WERI-Rb-1 (cell line): Measurements from ENCODE around the gene TAPT1.
"Not testable (repeated sequence)": the region's sequence is repeated elsewhere in the genome, so short reads cannot be mapped to it uniquely, and the experiment has no call there.

Source experiments
- DNase-seq: peaks from one replicate; pipeline ENCODE4 v3.0.0-alpha.2; 2020
- H3K27ac ChIP-seq: fragments of 250-450 bp; sonication (Bioruptor Pico); 2 replicates; pipeline ENCODE4 v1.5.1; 2020; ENCODE audit warnings: mild to moderate bottlenecking, moderate library complexity
- H3K27me3 ChIP-seq: fragments of 250-450 bp; sonication (Bioruptor Pico); 2 replicates; pipeline ENCODE4 v1.5.1; 2021; ENCODE audit warnings: mild to moderate bottlenecking, low read depth, moderate library complexity; ENCODE audit not compliant: insufficient read depth, severe bottlenecking
- H3K36me3 ChIP-seq: fragments of 250-450 bp; sonication (Bioruptor Pico); 2 replicates; pipeline ENCODE4 v1.5.1; 2020; ENCODE audit warnings: mild to moderate bottlenecking, moderate library complexity
- H3K4me3 ChIP-seq: 2 replicates; pipeline ENCODE4 v1.5.1; 2011; ENCODE audit warnings: low read depth, mild to moderate bottlenecking, control low read depth, low read length
- H3K9me3 ChIP-seq: fragments of 250-450 bp; sonication (Bioruptor Pico); 2 replicates; pipeline ENCODE4 v1.5.1; 2021; ENCODE audit warnings: mild to moderate bottlenecking, moderate library complexity; ENCODE audit not compliant: severe bottlenecking
- TF ChIP-seq, protein P1 (sequence below): IDR thresholded peaks from 2 replicates; pipeline ENCODE4 v1.5.1; 2011; ENCODE audit warnings: low read depth, mild to moderate bottlenecking, control low read depth, inconsistent platforms, low read length

Gene TAPT1

GRCh38 chr4:16157609-16158503 is 68.4 kb downstream of the TAPT1 start:
- peak overlapping the region; percentile 73 for H3K27ac ChIP-seq
- no peaks in the 10 kb centered on the region for H3K27me3 ChIP-seq
- H3K9me3 ChIP-seq = no peaks in the 10 kb centered on the region
- peaks cover 9% of the 10 kb centered on the region for H3K36me3 ChIP-seq
- TF ChIP-seq, protein P1, sequence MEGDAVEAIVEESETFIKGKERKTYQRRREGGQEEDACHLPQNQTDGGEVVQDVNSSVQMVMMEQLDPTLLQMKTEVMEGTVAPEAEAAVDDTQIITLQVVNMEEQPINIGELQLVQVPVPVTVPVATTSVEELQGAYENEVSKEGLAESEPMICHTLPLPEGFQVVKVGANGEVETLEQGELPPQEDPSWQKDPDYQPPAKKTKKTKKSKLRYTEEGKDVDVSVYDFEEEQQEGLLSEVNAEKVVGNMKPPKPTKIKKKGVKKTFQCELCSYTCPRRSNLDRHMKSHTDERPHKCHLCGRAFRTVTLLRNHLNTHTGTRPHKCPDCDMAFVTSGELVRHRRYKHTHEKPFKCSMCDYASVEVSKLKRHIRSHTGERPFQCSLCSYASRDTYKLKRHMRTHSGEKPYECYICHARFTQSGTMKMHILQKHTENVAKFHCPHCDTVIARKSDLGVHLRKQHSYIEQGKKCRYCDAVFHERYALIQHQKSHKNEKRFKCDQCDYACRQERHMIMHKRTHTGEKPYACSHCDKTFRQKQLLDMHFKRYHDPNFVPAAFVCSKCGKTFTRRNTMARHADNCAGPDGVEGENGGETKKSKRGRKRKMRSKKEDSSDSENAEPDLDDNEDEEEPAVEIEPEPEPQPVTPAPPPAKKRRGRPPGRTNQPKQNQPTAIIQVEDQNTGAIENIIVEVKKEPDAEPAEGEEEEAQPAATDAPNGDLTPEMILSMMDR = no peak
- peak overlapping the region; percentile 15 for H3K4me3 ChIP-seq
- DNase-seq = peak; percentile 93

DNA sequence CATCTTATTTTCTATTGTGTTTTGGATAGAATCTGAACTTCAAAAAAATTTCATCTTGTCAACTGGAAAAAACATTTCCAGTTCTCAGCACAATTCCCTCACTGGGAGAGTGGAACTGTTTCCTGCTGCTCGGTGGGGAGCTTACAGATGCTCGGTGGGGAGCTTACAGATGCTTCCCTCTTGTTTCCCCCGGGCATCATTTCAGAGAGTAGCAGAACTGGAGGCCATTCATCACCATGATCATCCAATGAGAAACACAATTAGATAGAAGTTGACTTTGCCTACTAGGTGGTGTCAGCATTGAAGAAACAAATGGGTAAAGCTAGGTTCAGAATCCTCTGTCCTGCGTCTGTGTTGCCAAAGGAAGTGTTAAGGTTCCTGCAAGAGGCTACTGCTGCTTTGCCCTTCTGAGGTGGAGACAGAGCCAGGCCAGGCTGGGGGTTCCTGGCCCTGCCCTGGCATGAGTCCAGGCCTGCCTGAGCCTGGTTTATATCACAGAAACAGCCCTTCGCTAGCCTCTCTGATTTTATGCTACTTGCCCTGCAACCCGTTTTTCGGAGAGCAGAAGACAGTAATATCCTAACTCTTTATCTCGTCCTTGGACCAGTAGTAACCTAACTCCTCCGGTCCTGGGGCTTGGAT is 70.6 kb downstream of the TAPT1 start:
- H3K27me3 ChIP-seq = no peaks in the 10 kb centered on the region
- H3K4me3 ChIP-seq = no peak overlapping the region

DNA sequence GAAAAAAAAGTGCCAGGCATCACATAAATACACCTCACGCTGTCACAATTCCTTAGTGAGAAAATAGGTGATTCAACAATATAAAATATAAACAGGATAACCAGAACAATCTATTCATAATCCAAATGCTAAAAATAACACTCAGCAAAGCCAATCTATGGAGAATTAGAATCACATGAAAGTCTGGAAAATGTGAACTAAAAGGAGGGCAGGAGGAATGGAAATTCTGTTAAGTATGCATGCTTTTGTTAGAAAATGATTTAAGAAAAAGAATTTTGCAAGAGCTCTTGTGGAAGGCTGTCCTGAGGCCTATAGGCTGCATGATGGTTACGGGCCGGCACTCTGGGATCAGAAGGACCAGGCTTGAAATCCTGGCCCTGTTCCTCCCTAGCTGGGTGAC is 71.8 kb downstream of the TAPT1 start:
- H3K27me3 ChIP-seq = no peaks in the 10 kb centered on the region
- no peaks in the 10 kb centered on the region for H3K9me3 ChIP-seq
- TF ChIP-seq, protein P1 = no peak
- no peak overlapping the region for H3K27ac ChIP-seq
- no peaks in the 10 kb centered on the region for H3K36me3 ChIP-seq
- H3K4me3 ChIP-seq = no peak overlapping the region
- DNase-seq = no peak

More for the DNA sequence above, 70.6 kb downstream of the TAPT1 start:
- no peak for DNase-seq
- TF ChIP-seq, protein P1 = no peak
- Histone ChIP-seq H3K9me3 (no peaks in the 10 kb centered on the region), H3K36me3 (no peaks in the 10 kb centered on the region), H3K27ac (no peak overlapping the region)

- no peaks in the 10 kb centered on the region for H3K36me3 ChIP-seq
- no peak overlapping the region for H3K4me3 ChIP-seq
- H3K27ac ChIP-seq = no peak overlapping the region
- no peaks in the 10 kb centered on the region for H3K27me3 ChIP-seq
- DNase-seq = no peak
- H3K9me3 ChIP-seq = peaks cover 4% of the 10 kb centered on the region
- TF ChIP-seq, protein P1 = no peak
Observed at GRCh38 chr4:16150716-16151115, 75.6 kb downstream of the TAPT1 start.

GRCh38 chr4:16144913-16145312 is 81.4 kb downstream of the TAPT1 start:
- peaks cover 23% of the 10 kb centered on the region for H3K9me3 ChIP-seq
- not testable (repeated sequence) for H3K4me3 ChIP-seq

GRCh38 chr4:16142598-16143310 is 83.5 kb downstream of the TAPT1 start:
- DNase-seq = no peak
- Histone ChIP-seq H3K4me3 (no peak overlapping the region), H3K27me3 (no peaks in the 10 kb centered on the region), H3K36me3 (no peaks in the 10 kb centered on the region), H3K9me3 (peaks cover 23% of the 10 kb centered on the region), H3K27ac (no peak overlapping the region)
- TF ChIP-seq, protein P1 = no peak

More at GRCh38 chr4:16144913-16145312, 81.4 kb downstream of the TAPT1 start:
- not testable (repeated sequence) for H3K27me3 ChIP-seq, H3K27ac ChIP-seq, H3K36me3 ChIP-seq
- DNase-seq = peak; percentile 38
